ENCODE data around the gene SLC9A5. TPM values are rescaled to one million over a fixed set of nuclear protein-coding genes. Genes with fewer than 3 reads are reported as not detected.

SLC9A5 gene
- total RNA-seq, 1 experiment from 2014 or later: 10.3 TPM

DNA sequence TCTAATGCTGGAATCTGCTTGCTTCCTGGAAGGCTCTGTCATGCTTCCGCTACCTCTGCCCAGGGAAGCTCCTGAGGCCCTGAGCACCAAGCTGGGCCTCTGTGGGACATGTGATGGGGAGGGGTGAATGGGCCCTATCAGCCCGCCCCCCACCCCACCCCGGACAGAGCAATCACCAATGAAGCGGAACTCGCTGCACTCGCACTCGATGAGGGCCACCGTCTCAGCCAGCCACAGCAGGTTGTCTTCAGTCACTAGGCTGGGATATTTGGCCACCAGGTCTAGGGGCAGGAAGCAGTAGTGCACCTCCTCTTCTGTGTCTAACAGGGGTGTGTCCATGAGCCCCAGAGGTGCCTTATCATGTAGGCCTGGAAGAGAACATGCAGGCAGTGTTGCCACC is 54.2 kb downstream of the SLC9A5 start (continued):
- TF ChIP-seq, protein P1, sequence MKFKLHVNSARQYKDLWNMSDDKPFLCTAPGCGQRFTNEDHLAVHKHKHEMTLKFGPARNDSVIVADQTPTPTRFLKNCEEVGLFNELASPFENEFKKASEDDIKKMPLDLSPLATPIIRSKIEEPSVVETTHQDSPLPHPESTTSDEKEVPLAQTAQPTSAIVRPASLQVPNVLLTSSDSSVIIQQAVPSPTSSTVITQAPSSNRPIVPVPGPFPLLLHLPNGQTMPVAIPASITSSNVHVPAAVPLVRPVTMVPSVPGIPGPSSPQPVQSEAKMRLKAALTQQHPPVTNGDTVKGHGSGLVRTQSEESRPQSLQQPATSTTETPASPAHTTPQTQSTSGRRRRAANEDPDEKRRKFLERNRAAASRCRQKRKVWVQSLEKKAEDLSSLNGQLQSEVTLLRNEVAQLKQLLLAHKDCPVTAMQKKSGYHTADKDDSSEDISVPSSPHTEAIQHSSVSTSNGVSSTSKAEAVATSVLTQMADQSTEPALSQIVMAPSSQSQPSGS (CRISPR knock-in tag; IDR thresholded peaks at IDR 0.05; ENCODE audit: borderline replicate concordance, low read depth): no peak
- TF ChIP-seq, protein P2, sequence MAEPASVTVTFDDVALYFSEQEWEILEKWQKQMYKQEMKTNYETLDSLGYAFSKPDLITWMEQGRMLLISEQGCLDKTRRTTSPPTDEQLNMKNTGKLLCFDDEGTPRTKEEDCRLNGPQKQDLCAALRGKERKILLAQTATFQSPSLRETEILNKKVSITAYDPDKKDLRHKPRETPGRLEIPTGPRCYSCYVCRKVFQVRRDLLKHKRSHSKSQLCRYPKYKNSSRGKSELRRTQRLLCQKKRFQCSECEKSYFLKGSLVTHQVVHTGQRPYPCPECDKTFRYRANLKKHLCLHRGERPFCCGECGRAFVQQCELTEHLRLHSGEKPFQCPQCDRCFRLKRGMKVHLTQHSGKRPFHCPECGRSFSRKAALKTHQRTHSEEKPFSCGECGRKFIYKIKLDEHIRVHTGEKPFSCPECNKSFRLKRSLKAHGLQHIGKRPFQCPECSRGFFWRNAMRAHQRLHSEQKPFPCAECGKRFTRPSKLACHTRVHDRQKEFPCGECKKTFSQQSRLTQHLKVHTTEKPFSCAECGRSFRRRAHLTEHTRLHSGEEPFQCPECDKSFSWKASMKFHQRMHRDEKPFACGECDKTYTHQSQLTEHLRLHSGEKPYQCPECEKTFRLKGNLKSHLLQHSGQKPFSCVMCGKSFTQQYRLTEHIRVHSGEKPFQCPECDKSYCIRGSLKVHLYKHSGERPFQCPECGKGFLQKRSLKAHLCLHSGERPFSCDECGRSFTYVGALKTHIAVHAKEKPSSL (CRISPR knock-in tag; conservative IDR thresholded peaks at IDR 0.05): no peak
- TF ChIP-seq, protein P3, sequence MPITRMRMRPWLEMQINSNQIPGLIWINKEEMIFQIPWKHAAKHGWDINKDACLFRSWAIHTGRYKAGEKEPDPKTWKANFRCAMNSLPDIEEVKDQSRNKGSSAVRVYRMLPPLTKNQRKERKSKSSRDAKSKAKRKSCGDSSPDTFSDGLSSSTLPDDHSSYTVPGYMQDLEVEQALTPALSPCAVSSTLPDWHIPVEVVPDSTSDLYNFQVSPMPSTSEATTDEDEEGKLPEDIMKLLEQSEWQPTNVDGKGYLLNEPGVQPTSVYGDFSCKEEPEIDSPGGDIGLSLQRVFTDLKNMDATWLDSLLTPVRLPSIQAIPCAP (CRISPR knock-in tag; IDR thresholded peaks at IDR 0.05): no peak
- no peak for TF ChIP-seq HMGA2 (CRISPR knock-in tag; IDR thresholded peaks at IDR 0.05)
- TF ChIP-seq NR3C1 (CRISPR knock-in tag; conservative IDR thresholded peaks at IDR 0.05; ENCODE audit: low read depth): no peak
- TF ChIP-seq, protein P4, sequence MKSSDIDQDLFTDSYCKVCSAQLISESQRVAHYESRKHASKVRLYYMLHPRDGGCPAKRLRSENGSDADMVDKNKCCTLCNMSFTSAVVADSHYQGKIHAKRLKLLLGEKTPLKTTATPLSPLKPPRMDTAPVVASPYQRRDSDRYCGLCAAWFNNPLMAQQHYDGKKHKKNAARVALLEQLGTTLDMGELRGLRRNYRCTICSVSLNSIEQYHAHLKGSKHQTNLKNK (CRISPR knock-in tag; IDR thresholded peaks at IDR 0.05): no peak
- no peak for TF ChIP-seq CBFB (CRISPR knock-in tag; IDR thresholded peaks at IDR 0.05; ENCODE audit: low read depth)
- no peak for TF ChIP-seq ZBTB21 (CRISPR knock-in tag; IDR thresholded peaks at IDR 0.05; ENCODE audit: borderline replicate concordance)
- TF ChIP-seq TP53 (CRISPR knock-in tag; IDR thresholded peaks at IDR 0.05): no peak
- no peak for TF ChIP-seq ZNF671 (CRISPR knock-in tag; IDR thresholded peaks at IDR 0.05)
- TF ChIP-seq, protein P5, sequence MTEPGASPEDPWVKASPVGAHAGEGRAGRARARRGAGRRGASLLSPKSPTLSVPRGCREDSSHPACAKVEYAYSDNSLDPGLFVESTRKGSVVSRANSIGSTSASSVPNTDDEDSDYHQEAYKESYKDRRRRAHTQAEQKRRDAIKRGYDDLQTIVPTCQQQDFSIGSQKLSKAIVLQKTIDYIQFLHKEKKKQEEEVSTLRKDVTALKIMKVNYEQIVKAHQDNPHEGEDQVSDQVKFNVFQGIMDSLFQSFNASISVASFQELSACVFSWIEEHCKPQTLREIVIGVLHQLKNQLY (CRISPR knock-in tag; IDR thresholded peaks at IDR 0.05): no peak
- no peak for TF ChIP-seq GTF2I (CRISPR knock-in tag; conservative IDR thresholded peaks at IDR 0.05)
- TF ChIP-seq, protein P6, sequence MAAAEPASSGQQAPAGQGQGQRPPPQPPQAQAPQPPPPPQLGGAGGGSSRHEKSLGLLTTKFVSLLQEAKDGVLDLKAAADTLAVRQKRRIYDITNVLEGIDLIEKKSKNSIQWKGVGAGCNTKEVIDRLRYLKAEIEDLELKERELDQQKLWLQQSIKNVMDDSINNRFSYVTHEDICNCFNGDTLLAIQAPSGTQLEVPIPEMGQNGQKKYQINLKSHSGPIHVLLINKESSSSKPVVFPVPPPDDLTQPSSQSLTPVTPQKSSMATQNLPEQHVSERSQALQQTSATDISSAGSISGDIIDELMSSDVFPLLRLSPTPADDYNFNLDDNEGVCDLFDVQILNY (CRISPR knock-in tag; IDR thresholded peaks at IDR 0.05): no peak
- TF ChIP-seq, protein P7, sequence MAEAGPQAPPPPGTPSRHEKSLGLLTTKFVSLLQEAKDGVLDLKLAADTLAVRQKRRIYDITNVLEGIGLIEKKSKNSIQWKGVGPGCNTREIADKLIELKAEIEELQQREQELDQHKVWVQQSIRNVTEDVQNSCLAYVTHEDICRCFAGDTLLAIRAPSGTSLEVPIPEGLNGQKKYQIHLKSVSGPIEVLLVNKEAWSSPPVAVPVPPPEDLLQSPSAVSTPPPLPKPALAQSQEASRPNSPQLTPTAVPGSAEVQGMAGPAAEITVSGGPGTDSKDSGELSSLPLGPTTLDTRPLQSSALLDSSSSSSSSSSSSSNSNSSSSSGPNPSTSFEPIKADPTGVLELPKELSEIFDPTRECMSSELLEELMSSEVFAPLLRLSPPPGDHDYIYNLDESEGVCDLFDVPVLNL (CRISPR knock-in tag; IDR thresholded peaks at IDR 0.05; ENCODE audit: borderline replicate concordance, low read depth): no peak
- TF ChIP-seq, protein P8, sequence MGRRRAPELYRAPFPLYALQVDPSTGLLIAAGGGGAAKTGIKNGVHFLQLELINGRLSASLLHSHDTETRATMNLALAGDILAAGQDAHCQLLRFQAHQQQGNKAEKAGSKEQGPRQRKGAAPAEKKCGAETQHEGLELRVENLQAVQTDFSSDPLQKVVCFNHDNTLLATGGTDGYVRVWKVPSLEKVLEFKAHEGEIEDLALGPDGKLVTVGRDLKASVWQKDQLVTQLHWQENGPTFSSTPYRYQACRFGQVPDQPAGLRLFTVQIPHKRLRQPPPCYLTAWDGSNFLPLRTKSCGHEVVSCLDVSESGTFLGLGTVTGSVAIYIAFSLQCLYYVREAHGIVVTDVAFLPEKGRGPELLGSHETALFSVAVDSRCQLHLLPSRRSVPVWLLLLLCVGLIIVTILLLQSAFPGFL (CRISPR knock-in tag; IDR thresholded peaks at IDR 0.05; ENCODE audit: borderline replicate concordance): no peak
- no peak for TF ChIP-seq ZNF396 (CRISPR knock-in tag; IDR thresholded peaks at IDR 0.05; ENCODE audit: borderline replicate concordance)

DNA sequence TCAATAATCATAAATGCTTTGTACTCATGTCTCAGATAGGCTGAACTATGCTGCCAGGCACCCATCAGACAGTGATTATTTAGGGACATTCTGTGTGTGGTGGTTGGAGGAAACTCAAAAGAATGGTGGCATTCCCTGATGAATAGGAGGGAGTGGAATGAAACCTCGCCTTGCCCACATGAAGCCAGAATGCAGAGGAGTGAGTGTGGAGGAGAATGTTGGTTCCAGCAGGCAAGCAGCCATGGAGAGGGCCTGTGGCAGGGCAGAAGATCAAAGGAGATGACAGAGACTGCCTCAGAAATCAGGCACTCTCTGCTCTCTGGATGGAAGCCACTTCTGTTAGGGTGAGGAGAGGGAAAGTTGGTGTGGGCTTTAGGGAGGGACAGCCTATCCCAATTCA is 55.2 kb downstream of the SLC9A5 start:
- no peak for ATAC-seq
- peaks cover 4% of the 10 kb centered on the region for H3K27me3 Mint-ChIP-seq (ENCODE audit: low read depth)
- ChIA-PET CTCF (interaction anchor here (1.2 to 1.7 kb wide), 2 partner anchors 24 to 96 kb away, joined by 4 read pairs; no protein-coding TSS in a partner anchor), POLR2A (interaction anchor here (0.6 kb wide), 1 partner anchor 71 kb away, joined by 4 read pairs; no protein-coding TSS in a partner anchor)
- DNase-seq (ENCODE audit: low spot score): no peak
- H3K27ac Mint-ChIP-seq: no peak overlapping the region
- no peaks in the 10 kb centered on the region for H3K4me1 Mint-ChIP-seq
- H3K36me3 Mint-ChIP-seq: no peaks in the 10 kb centered on the region
- H3K9me3 Mint-ChIP-seq: no peaks in the 10 kb centered on the region
- H3K4me3 Mint-ChIP-seq: no peak overlapping the region
- no peak for TF ChIP-seq ESRRA (CRISPR knock-in tag; IDR thresholded peaks at IDR 0.05; ENCODE audit: borderline replicate concordance)
- no peak for TF ChIP-seq ZBTB21 (CRISPR knock-in tag; IDR thresholded peaks at IDR 0.05; ENCODE audit: borderline replicate concordance)
- no peak for TF ChIP-seq ZNF138 (CRISPR knock-in tag; conservative IDR thresholded peaks at IDR 0.05)
- TF ChIP-seq, protein P4 (CRISPR knock-in tag; IDR thresholded peaks at IDR 0.05): no peak
- TF ChIP-seq CREB1 (CRISPR knock-in tag; IDR thresholded peaks at IDR 0.05): no peak
- TF ChIP-seq, protein P9, sequence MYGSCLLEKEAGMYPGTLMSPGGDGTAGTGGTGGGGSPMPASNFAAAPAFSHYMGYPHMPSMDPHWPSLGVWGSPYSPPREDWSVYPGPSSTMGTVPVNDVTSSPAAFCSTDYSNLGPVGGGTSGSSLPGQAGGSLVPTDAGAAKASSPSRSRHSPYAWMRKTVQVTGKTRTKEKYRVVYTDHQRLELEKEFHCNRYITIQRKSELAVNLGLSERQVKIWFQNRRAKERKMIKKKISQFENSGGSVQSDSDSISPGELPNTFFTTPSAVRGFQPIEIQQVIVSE (CRISPR knock-in tag; IDR thresholded peaks at IDR 0.05; ENCODE audit: borderline replicate concordance): no peak
- no peak for TF ChIP-seq FOXJ3 (CRISPR knock-in tag; IDR thresholded peaks at IDR 0.05; ENCODE audit: borderline replicate concordance)
- TF ChIP-seq, protein P5 (CRISPR knock-in tag; IDR thresholded peaks at IDR 0.05): no peak
- TF ChIP-seq ZNF416 (CRISPR knock-in tag; IDR thresholded peaks at IDR 0.05): no peak
- TF ChIP-seq, protein P7 (CRISPR knock-in tag; IDR thresholded peaks at IDR 0.05; ENCODE audit: borderline replicate concordance, low read depth): no peak

Measured in WTC11 (cell line).